ENCODE results near the gene SESN1.
A peak's percentile ranks its signal among the peaks of the same experiment; 100 is the strongest.
"Not testable (repeated sequence)": the region's sequence is repeated elsewhere in the genome, so short reads cannot be mapped to it uniquely, and the experiment has no call there.

Gene SESN1

DNA sequence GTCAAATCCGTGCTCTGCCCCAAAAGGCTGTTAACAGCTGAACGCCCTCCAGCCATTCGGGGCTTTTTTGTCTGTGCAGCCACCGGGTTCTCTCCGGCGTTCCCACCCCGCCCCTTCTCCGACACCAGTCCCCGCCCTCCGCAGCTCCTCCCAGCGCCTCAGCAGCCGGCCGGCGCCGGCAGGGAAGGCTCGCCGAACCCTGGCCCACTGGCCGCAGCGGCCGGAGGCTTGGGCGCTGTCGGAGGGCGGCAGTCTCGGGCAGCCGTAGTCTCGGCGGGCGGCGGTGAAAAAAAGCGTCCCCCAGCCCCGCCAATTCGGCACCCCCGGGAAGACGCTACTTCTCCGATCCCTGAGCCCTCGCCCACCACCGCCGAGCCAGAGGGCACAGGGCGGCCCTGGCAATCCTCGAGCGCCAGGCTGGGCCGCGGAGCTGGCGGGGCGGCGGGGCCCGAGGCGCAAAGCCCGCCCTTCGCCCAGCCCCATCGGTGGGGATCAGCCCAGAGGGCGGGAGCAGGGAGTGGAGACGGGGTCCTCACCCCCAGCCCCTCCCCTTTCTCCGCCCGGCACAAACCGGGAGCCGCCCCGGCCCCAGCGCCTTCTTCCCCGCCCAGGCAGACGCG, at the start of gene SESN1:
Gene SESN1, minus strand, starts transcription at position 431 of the 620 bp plus-strand sequence. CDS start 773 bp downstream, outside the sequence.
- DNase-seq, result peak; percentile 88

GRCh38 chr6:109143191-109143590, 48.5 kb upstream of the SESN1 start:
- no peak for DNase-seq

DNA sequence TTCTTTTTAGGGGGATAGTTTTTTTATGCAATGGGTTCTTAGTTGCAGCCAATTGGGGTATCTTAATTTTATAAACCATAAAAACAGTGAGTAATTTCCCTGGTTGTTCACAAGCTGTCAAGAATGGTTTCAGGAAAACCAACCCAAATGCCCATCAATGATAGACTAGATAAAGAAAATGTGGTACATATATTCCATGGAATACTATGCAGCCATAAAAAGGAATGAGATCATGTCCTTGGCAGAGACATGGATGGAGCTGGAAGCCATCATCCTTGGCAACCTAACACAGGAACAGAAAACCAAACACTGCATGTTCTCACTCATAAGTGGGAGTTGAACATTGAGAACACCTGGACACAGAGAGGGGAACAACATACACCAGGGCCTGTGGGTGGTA, 47.4 kb upstream of the SESN1 start:
- not testable (repeated sequence) for DNase-seq

DNA sequence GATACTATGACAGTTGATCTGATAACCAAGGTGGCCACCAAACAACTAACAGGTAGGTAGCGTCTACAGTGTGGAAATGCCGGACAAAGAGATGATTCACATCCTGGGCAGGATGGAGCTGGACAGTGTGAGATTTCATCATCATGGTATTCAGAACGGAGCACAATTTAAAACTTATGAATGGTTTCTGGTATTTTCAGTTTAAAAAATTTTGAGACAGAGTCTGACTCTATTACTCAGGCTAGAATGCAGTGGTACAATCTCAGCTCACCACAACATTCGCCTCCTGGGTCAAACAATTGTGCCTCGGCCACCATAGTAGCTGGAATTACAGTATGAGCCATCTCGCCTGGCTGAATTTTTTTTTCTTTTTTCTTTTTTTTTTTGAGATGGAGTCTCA, 44.5 kb upstream of the SESN1 start:
- peak; percentile 3 for DNase-seq

DNA sequence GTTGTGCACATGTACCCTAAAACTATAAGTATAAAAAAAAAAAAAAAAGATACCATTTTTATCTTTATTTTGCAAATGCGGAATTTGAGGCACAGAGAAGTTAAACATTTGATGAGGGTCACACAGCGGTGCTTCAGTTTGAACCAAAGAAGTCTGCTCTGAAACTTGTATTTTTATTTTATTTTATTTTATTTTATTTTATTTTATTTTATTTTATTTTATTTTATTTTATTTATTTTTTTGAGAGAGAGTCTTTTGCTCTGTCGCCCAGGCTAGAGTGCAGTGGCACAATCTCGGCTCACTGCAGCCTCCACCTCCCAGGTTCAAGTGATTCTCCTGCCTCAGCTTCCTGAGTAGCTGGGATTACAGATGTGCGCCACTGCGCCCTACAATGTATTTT, 41.9 kb upstream of the SESN1 start:
- not testable (repeated sequence) for DNase-seq

- not testable (repeated sequence) for DNase-seq
Measured at GRCh38 chr6:109136039-109136438, 41.4 kb upstream of the SESN1 start.

DNA sequence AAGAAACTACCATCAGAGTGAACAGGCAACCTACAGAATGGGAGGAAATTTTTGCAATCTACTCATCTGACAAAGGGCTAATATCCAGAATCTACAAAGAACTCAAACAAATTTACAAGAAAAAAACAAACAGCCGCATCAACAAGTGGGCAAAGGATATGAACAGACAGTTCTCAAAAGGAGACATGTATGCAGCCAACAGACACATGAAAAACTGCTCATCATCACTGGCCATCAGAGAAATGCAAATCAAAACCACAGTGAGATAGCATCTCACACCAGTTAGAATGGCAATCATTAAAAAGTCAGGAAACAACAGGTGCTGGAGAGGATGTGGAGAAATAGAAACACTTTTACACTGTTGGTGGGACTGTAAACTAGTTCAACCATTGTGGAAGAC, 41.0 kb upstream of the SESN1 start:
- DNase-seq, result not testable (repeated sequence)

DNA sequence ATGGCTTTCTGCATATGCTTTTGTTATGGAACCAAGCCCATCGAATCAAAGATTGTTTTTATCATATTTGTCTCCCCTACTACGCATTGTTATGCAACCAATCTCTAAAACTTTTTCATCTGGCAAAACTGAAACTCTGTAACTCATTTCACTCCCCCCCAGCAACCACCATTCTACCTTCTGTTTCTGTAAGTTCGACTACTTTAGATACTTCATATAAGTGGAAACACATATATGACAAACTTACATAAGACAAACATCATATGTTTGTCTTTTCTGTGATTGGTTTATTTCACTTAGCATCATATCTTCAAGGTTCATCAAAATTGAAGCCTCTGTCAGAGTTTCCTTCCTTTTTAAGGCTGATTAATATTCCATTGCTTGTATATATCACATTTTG, 35.4 kb upstream of the SESN1 start:
- DNase-seq, result no peak

DNA sequence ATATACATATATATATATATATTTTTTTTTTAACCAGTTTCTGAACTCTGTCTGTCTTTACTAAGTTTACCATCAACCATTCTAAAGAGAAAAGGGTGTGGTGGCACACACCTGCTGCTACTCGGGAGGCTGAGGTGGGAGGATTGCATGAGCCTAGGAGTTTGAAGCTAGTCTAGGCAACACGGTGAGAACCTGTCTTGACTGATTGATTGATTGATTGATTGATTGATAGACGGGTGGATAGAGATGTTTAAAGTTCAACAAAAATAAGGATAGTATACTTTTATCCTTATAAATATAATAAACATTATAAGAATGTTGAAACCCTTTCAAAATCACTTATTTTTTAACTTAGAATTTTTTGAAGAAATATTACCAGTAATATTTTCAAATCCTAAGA, 30.9 kb upstream of the SESN1 start:
- no peak for DNase-seq

DNA sequence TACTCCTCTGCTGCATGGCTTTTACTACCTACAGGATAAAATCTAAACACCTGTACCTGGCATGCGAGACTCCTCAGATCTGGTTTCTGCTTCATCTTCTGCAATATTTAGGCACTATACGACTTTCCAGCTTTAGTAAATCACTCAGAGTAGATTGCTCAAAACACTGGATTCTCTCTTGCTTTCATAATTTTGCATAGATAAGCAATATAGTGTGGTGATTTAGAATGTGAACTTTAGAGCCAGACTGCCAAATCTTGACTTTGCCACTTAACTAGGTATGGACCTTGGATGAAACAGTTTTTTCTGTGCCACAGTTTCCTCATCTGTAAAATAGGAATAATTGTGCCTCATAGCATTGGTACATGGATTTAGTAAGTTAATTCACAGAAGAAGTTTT, 29.6 kb upstream of the SESN1 start:
- no peak for DNase-seq

DNA sequence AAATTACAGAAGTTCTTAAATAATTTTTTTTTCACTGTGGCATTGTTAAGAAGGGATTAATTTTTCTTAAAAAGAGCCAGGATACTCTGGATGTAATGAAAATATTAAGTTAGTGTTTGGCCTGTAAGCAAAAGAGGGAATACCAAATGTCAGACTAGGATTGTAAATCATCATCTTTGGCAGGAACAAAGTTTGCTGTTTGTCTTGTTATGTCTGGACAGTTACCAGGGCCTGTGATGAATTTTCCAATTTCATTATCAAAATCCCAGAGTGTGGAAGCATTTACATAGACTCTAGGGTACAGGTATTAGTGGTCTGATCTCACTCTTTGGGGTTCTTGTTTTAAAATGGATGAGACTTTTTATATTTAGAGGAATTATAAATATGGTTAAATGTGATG, 26.8 kb upstream of the SESN1 start:
- DNase-seq, result peak; percentile 4

DNA sequence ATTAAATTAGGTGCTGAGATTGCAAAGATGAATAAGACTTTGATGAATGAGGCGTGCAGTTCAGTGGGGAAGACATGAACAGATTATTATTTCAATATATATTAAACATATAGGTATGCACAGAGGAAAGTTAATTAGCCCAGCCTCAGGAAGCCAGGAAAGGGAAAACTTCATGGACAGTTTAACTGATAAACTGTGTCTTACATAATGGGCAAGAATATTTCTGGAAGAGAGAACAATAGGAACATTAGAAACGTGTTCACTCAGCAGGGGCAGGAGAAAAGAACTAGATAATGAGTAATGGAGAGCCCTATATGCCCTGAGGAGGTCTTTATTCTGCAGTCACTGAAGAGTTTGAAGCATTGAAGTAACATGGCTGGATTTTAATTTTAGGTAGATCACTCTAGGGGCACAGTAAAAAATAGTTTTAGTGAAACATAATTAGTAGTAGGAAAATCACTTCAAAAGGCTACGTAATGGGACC, 24.3 kb upstream of the SESN1 start:
- no peak for DNase-seq

GRCh38 chr6:109118337-109118736, 23.7 kb upstream of the SESN1 start:
- DNase-seq, result no peak

- DNase-seq, result no peak
Measured at GRCh38 chr6:109117346-109118035, 22.8 kb upstream of the SESN1 start.

DNA sequence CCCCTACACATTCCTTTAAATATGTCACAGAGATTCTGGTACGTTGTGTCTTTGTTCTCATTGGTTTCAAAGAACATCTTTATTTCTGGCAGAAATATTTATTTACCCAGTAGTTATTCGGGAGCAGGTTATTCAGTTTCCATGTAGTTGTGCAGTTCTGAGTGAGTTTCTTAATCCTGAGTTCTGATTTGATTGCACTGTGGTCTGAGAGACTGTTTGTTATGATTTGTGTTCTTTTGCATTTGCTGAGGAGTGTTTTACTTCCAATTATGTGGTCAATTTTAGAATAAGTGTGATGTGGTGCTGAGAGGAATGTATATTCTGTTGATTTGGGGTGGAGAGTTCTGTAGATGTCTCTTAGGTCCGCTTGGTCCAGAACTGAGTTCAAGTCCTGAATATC, 18.0 kb upstream of the SESN1 start:
- DNase-seq, result not testable (repeated sequence)

DNA sequence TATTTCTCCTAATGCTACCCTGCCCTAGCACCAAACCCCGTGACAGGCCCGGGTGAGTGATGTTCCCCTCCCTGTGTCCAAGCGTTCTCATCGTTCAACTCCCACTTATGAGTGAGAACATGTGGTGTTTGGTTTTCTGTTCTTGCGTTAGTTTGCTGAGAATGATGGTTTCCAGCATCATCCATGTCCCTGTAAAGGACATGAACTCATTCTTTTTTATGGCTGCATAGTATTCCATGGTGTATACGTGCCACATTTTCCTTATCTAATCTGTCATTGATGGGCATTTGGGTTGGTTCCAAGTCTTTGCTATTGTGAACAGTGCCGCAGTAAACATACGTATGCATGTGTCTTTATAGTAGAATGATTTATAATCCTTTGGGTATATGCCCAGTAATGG, 15.0 kb upstream of the SESN1 start:
- DNase-seq, result not testable (repeated sequence)

DNA sequence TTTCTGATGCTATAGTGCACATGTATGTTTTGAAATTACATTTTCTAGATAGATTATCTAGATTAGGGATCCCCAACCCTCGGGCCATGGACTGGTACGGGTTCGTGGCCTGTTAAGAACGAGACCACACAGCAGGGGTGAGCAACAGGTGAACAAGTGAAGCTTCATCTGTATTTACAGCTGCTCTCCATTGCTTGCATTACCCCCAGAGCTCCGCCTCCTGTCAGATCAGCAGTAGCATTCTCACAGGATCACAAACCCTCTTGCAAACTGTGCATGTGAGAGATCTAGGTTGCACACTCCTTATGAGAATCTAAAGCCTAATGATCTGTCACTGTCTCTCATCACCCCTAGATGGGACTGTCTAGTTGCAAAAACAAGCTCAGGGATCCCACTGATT, 11.0 kb upstream of the SESN1 start:
- DNase-seq, result no peak

- no peak for DNase-seq
Measured at GRCh38 chr6:109104512-109104911, 9.9 kb upstream of the SESN1 start.

DNA sequence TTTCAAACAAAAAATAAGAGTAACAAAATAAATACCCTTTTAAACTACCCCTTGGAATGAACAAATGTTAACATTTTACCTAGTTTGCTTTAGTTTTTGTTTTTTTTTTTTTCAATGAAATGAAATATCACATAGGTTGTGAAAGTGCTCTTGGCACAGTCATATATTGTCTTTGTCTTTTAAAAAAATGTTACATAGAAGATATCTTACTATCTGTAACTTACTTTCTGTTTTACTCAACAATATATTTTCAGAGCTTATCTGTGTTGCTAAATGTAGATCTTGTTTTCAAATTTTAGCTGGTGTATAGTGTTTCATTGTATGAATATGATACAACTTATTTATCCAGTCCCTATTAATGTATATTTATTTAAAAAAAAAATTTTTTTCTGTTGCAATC, 9.3 kb upstream of the SESN1 start:
- no peak for DNase-seq

GRCh38 chr6:109102762-109103161, 8.1 kb upstream of the SESN1 start:
- no peak for DNase-seq

DNA sequence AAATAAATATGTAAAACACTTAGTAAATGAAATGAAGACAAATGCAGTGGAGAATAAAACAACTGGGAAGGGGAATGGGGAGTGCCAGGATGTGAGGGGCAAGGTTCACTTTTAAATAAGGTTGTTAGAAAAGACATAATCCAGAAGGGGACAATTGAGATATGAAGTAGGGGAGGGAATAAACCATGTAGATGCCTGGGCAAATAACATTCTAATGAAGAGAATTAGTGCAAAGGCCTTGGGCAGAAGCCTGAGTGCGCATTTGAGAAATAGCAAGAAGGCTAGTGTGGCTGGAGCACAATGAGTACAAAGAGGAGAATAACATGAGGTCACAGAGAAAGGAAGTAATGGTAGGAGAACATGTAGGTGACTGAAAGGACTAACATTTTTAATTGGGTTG, 3.0 kb upstream of the SESN1 start:
- DNase-seq, result no peak

DNA sequence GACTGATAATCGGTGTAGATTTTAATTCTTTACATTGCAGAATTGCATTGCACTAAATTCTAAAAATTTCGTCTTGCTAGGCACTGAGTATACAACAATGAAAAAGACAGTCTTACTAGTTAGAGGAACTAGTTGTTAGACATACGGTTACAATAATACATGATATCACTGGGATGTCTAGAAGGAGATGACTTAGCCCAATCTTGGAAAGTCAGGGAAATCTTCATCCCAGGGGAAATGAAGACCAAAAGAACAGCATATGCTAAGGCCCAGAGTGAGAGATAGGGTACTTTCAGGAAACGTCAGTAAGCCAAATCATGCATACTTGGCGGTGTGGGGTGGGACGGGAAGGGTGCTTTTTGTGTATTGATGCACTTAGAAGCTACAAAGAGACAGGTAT, 1.6 kb upstream of the SESN1 start:
- peak; percentile 15 for DNase-seq

DNA sequence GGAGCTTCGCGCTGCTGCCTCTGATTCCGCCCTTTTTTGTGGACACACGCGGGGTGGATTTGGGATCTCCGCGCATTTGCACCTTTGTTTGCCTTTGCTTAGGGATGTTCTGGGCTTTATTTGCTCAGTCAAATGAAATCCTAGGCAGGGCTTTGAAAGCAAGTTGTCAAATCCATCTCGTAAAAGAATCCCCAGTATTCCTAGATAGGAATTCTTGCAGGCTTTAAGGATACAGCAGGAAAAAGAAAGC, 1.1 kb upstream of the SESN1 start:
- DNase-seq, result no peak

- DNase-seq, result peak; percentile 99
Measured at GRCh38 chr6:109095036-109095834, 589 bp upstream of the SESN1 start, which contains the start of gene CEP57L1. Gene CEP57L1, plus strand, starts transcription at chr6:109095507. Its CDS starts 49,715 bp downstream, at chr6:109145222.

Data from fibroblast of skin of right quadriceps (primary cell).